ENCODE data around the gene TRIM24. TPM values are rescaled to one million over a fixed set of nuclear protein-coding genes. Genes with fewer than 3 reads are reported as not detected.
A peak's percentile ranks its signal among the peaks of the same experiment; 100 is the strongest.

Gene TRIM24
- total and polyA plus RNA-seq, 4 experiments from 2014 or later = 3.1 to 15.2 (median 12.4) TPM

DNA sequence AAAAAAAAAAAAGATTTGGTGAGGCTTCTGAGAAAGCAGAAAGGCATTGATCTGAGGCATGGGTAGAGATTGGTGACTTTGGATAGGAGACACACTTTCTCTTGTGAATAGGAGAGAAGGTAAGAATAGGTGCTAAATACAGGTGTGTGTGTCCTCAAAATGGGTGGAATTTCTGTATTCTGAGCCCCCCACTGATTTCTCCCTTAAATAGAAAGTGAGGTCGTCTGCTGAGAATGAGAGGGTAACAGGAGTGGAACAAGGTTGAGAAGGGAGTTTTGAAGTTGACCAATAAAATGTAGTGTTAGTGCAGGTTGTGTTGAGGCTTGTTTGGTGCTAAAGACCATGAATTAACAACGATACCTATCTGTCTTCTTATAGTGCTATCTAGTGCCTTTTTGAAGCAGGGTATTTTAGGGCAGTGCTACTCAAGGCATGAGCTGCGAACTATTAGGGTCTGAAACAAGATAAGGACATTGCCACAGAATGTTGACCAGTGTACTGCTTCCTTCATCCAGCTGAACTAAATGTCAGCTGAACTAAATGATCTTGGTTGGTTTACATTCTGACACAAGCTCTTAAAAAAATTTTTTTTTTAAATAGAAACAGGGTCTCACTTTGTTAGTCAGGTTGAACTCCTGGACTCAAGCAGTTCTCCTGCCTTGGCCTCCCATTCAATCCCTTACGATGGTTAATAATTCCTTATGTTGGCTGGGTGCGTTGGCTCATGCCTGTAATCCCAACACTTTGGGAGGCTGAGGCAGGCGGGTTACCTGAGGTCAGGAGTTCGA, 12.4 kb downstream of the TRIM24 start:
- no peaks in the 10 kb centered on the region for H3K9me3 ChIP-seq (ENCODE audit: control insufficient read depth in 1 of 2, low read length in 2 of 2)
- H3K4me1 ChIP-seq (ENCODE audit: insufficient read depth, low read length) = peaks cover 4% of the 10 kb centered on the region
- H3K27ac ChIP-seq (ENCODE audit: low read depth, low read length) = no peak overlapping the region
- ChIA-PET POLR2A (ENCODE audit: partially characterized antibody) (no interaction called here), CTCF (ENCODE audit: partially characterized antibody) (no interaction called here)
- H3K27ac Mint-ChIP-seq = peak overlapping the region in 2 of 7 donors; percentile 19 to 75
- no peaks in the 10 kb centered on the region for H3K36me3 ChIP-seq (ENCODE audit: insufficient read depth, low read length)
- H3K4me3 Mint-ChIP-seq = no peak overlapping the region
- H3K27me3 Mint-ChIP-seq = no peaks in the 10 kb centered on the region
- intact Hi-C loops (cut with micrococcal nuclease) = no loop called here
- peaks cover 0 to 4% of the 10 kb centered on the region in 2 donors for H3K36me3 Mint-ChIP-seq
- no peak for DNase-seq
- H3K9me3 Mint-ChIP-seq = no peaks in the 10 kb centered on the region
- H3K4me3 ChIP-seq (ENCODE audit: low read length in 2 of 2) = no peak overlapping the region
- H3K4me1 Mint-ChIP-seq = peaks cover 35 to 69% (median 48%) of the 10 kb centered on the region in 4 donors
- no peaks in the 10 kb centered on the region for H3K27me3 ChIP-seq (ENCODE audit: insufficient read depth, low read length)

DNA sequence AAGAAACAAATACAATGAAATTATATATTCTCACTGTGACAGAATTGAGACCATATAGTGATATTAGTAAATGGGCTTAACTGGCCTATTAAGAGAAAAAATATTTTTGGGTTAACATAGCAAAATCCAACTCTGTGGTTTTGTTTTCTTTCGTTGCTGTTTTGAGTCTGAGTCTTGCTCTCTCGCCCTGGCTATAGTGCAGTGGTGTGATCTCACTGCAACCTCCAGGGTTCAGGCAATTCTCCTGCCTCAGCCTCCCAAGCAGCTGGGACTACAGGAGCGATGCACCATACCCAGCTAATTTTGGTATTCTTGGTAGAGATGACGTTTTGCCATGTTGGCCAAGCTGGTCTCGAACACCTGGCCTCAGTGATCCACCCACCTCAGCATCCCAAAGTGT, 15.3 kb downstream of the TRIM24 start:
- Histone ChIP-seq H3K4me3 (ENCODE audit: low read length in 2 of 2) (no peak overlapping the region), H3K27ac (ENCODE audit: low read depth, low read length) (no peak overlapping the region), H3K27me3 (ENCODE audit: insufficient read depth, low read length) (no peaks in the 10 kb centered on the region), H3K36me3 (ENCODE audit: insufficient read depth, low read length) (no peaks in the 10 kb centered on the region), H3K9me3 (ENCODE audit: control insufficient read depth in 1 of 2, low read length in 2 of 2) (no peaks in the 10 kb centered on the region), H3K4me1 (ENCODE audit: insufficient read depth, low read length) (peaks cover 24% of the 10 kb centered on the region)
- intact Hi-C loops (cut with micrococcal nuclease) = no loop called here
- DNase-seq = no peak
- no peak overlapping the region for H3K27ac Mint-ChIP-seq
- H3K27me3 Mint-ChIP-seq = no peaks in the 10 kb centered on the region
- CTCF ChIA-PET (ENCODE audit: partially characterized antibody) = no interaction called here
- POLR2A ChIA-PET (ENCODE audit: partially characterized antibody) = no interaction called here
- H3K4me3 Mint-ChIP-seq = no peak overlapping the region
- H3K9me3 Mint-ChIP-seq = no peaks in the 10 kb centered on the region
- H3K4me1 Mint-ChIP-seq = peaks cover 40 to 73% (median 53%) of the 10 kb centered on the region in 4 donors
- H3K36me3 Mint-ChIP-seq = no peaks in the 10 kb centered on the region

DNA sequence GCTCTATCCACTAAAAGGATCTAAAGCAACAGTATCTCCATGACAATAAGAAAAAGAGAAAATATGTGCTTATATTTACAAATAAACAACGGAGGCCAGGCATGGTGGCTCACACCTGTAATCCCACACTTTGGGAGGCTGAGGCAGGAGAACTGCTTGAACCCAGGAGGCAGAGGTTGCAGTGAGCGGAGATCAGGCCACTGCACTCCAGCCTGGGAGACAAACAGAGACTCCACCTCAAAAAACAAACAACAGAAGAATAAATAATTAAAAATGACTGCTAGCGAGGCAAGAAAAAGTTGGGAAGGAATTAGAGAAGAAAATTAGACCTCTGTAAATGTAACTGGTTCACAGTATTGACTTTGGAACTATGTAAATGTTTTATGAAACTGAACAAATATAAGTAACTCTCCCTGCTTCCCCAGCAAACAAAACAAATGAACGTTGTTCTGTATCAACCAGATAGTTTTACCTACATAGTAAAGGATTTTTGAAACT, 17.1 kb downstream of the TRIM24 start:
- Histone ChIP-seq H3K27ac (ENCODE audit: low read depth, low read length) (no peak overlapping the region), H3K27me3 (ENCODE audit: insufficient read depth, low read length) (no peaks in the 10 kb centered on the region), H3K36me3 (ENCODE audit: insufficient read depth, low read length) (no peaks in the 10 kb centered on the region), H3K4me3 (ENCODE audit: low read length in 2 of 2) (no peak overlapping the region), H3K9me3 (ENCODE audit: control insufficient read depth in 1 of 2, low read length in 2 of 2) (no peaks in the 10 kb centered on the region), H3K4me1 (ENCODE audit: insufficient read depth, low read length) (peaks cover 31% of the 10 kb centered on the region)
- ChIA-PET POLR2A (ENCODE audit: partially characterized antibody) (no interaction called here), CTCF (ENCODE audit: partially characterized antibody) (no interaction called here)
- no peak for DNase-seq
- no peaks in the 10 kb centered on the region for H3K36me3 Mint-ChIP-seq
- H3K4me1 Mint-ChIP-seq = peaks cover 49 to 76% (median 56%) of the 10 kb centered on the region in 4 donors
- no peaks in the 10 kb centered on the region for H3K9me3 Mint-ChIP-seq
- peak overlapping the region in 1 of 8 donors; percentile 3 for H3K4me3 Mint-ChIP-seq
- H3K27me3 Mint-ChIP-seq = no peaks in the 10 kb centered on the region
- peak overlapping the region in 1 of 7 donors; percentile 9 for H3K27ac Mint-ChIP-seq
- intact Hi-C loops (cut with micrococcal nuclease) = no loop called here

DNA sequence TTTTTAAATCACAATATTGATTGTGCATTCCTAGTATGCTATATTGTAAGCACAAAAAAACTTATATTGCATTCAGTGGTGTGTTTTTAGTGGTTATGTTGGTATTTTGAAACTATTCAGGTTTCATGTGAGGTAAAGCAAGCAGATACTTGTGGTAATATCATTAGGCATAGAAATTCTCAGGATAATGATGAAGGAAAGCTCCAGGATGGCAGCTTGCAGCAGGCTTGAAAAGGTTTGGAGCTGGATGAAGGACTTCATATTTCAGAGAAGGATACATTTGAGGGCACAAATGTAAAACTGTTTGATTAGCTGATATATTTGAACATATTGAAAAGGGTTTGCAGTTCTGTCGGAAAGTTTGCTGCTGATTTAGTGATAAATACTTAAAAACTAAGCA, 17.5 kb downstream of the TRIM24 start:
- H3K27me3 Mint-ChIP-seq = no peaks in the 10 kb centered on the region
- no peak for DNase-seq
- no peaks in the 10 kb centered on the region for H3K36me3 Mint-ChIP-seq
- H3K36me3 ChIP-seq (ENCODE audit: insufficient read depth, low read length) = no peaks in the 10 kb centered on the region
- ChIA-PET POLR2A (ENCODE audit: partially characterized antibody) (no interaction called here), CTCF (ENCODE audit: partially characterized antibody) (interaction anchor here (1.5 kb wide), 1 partner anchor 8 kb away, joined by 4 read pairs; no protein-coding TSS in a partner anchor)
- H3K9me3 ChIP-seq (ENCODE audit: control insufficient read depth in 1 of 2, low read length in 2 of 2) = no peaks in the 10 kb centered on the region
- no peak overlapping the region for H3K4me3 ChIP-seq (ENCODE audit: low read length in 2 of 2)
- no peak overlapping the region for H3K27ac Mint-ChIP-seq
- no peaks in the 10 kb centered on the region for H3K9me3 Mint-ChIP-seq
- intact Hi-C loops (cut with micrococcal nuclease) = no loop called here
- H3K27me3 ChIP-seq (ENCODE audit: insufficient read depth, low read length) = no peaks in the 10 kb centered on the region
- H3K27ac ChIP-seq (ENCODE audit: low read depth, low read length) = no peak overlapping the region
- H3K4me3 Mint-ChIP-seq = no peak overlapping the region
- H3K4me1 Mint-ChIP-seq = peaks cover 47 to 77% (median 56%) of the 10 kb centered on the region in 4 donors
- peaks cover 31% of the 10 kb centered on the region for H3K4me1 ChIP-seq (ENCODE audit: insufficient read depth, low read length)

DNA sequence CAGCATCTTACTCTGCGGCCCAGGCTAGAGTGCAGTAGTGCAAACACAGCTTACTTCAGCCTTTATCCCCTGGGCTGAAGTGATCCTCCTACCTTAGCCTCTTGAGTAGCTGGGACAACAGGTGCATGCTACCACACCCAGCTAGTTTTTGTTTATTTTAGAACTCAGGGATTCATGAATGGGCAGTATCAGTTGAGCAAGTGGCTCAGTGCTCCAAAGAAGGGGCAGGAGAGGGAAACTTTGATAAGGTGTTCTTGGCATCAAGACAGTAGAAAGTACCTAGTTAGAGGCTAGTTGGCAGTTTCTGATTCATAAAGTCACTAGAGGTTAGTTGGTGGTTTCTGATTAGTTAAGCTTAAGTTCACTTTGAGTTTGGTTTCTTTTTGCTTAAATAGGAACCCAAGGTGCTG, 18.4 kb downstream of the TRIM24 start:
- intact Hi-C loops (cut with micrococcal nuclease) = no loop called here
- peak overlapping the region in 3 of 7 donors; percentile 5 to 77 (median 21) for H3K27ac Mint-ChIP-seq
- POLR2A ChIA-PET (ENCODE audit: partially characterized antibody) = interaction anchor here (1.5 kb wide), 1 partner anchor 10 kb away, joined by 4 read pairs; no protein-coding TSS in a partner anchor

DNA sequence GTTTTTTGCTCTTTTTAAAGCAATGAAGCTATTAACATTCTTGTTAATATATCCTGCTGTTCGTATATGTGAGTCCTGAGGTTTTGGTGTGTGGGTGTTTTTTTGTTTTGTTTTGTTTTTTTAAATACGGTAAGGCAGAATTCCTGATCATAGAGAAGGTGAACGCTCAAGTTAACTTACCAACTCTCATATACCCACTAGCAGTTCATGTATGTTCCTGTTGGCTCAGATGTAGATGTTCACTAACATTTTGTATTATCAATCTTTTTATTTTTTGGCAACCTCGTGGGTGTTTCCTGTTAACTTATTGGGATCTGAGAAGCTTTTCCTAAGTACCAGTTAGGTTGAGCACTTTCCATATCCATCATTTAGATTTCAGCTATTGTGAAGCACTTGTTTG, 20.5 kb downstream of the TRIM24 start:
- peaks cover 2% of the 10 kb centered on the region in 2 donors for H3K36me3 Mint-ChIP-seq
- H3K27me3 Mint-ChIP-seq = no peaks in the 10 kb centered on the region
- Histone ChIP-seq H3K4me1 (ENCODE audit: insufficient read depth, low read length) (peaks cover 41% of the 10 kb centered on the region), H3K27me3 (ENCODE audit: insufficient read depth, low read length) (no peaks in the 10 kb centered on the region), H3K9me3 (ENCODE audit: control insufficient read depth in 1 of 2, low read length in 2 of 2) (no peaks in the 10 kb centered on the region), H3K4me3 (ENCODE audit: low read length in 2 of 2) (no peak overlapping the region), H3K27ac (ENCODE audit: low read depth, low read length) (no peak overlapping the region), H3K36me3 (ENCODE audit: insufficient read depth, low read length) (no peaks in the 10 kb centered on the region)
- peak overlapping the region in 2 of 7 donors; percentile 52 to 57 for H3K27ac Mint-ChIP-seq
- ChIA-PET CTCF (ENCODE audit: partially characterized antibody) (interaction anchor here (1.3 kb wide), 1 partner anchor 31 kb away, joined by 3 read pairs; no protein-coding TSS in a partner anchor), POLR2A (ENCODE audit: partially characterized antibody) (no interaction called here)
- no peak for DNase-seq
- H3K4me3 Mint-ChIP-seq = peak overlapping the region in 3 of 8 donors; percentile 23 to 66 (median 61)
- H3K9me3 Mint-ChIP-seq = peaks cover 0 to 3% (median 0%) of the 10 kb centered on the region in 8 donors
- peaks cover 45 to 67% (median 56%) of the 10 kb centered on the region in 4 donors for H3K4me1 Mint-ChIP-seq
- intact Hi-C loops (cut with micrococcal nuclease) = no loop called here

More for the DNA sequence above, 18.4 kb downstream of the TRIM24 start:
- Mint-ChIP-seq H3K36me3 (no peaks in the 10 kb centered on the region), H3K9me3 (no peaks in the 10 kb centered on the region), H3K27me3 (no peaks in the 10 kb centered on the region), H3K4me1 (peaks cover 48 to 79% (median 59%) of the 10 kb centered on the region in 4 donors), H3K4me3 (peak overlapping the region in 3 of 8 donors; percentile 20 to 37 (median 26))
- Histone ChIP-seq H3K27me3 (ENCODE audit: insufficient read depth, low read length) (no peaks in the 10 kb centered on the region), H3K36me3 (ENCODE audit: insufficient read depth, low read length) (no peaks in the 10 kb centered on the region), H3K4me3 (ENCODE audit: low read length in 2 of 2) (no peak overlapping the region), H3K9me3 (ENCODE audit: control insufficient read depth in 1 of 2, low read length in 2 of 2) (no peaks in the 10 kb centered on the region), H3K4me1 (ENCODE audit: insufficient read depth, low read length) (peaks cover 36% of the 10 kb centered on the region), H3K27ac (ENCODE audit: low read depth, low read length) (no peak overlapping the region)
- no peak for DNase-seq
- CTCF ChIA-PET (ENCODE audit: partially characterized antibody) = interaction anchor here (1.5 kb wide), 1 partner anchor 9 kb away, joined by 4 read pairs; no protein-coding TSS in a partner anchor
